Kidney (tissue), 14 donors: ENCODE results near the gene JPH4. TPM values are rescaled to one million over a fixed set of nuclear protein-coding genes. Genes with fewer than 3 reads are reported as not detected.

Experiments used
- DNase-seq, 5 donors: peaks; one replicate each; pipeline ENCODE4 v3.0.0-alpha.2; 2013 to 2020
- FAIRE-seq: peaks from 2 replicates; lab custom pipeline; 2012; peaks lifted over from hg19 to GRCh38; lab: Jason Lieb, UNC
- H3K27ac ChIP-seq, 2 donors: one replicate each; pipeline ENCODE4 v1.7.0; 2013; ENCODE audit warnings: low read depth in 2 of 2, low read length in 2 of 2, inconsistent platforms in 1 of 2
- H3K27me3 ChIP-seq: one replicate; pipeline ENCODE4 v1.7.1; 2013; ENCODE audit warnings: low read length, inconsistent platforms; ENCODE audit not compliant: control insufficient read depth, insufficient read depth
- H3K36me3 ChIP-seq, 3 donors: one replicate each; pipeline versions ENCODE4 v1.7.0 to v1.7.1; 2013; ENCODE audit warnings: low read length in 3 of 3, control low read depth in 1 of 3, inconsistent platforms in 1 of 3; ENCODE audit not compliant: insufficient read depth in 3 of 3, control insufficient read depth in 2 of 3
- H3K4me1 ChIP-seq, 3 donors: one replicate each; pipeline versions ENCODE4 v1.7.0 to v1.7.1; 2013; ENCODE audit warnings: low read length in 3 of 3, inconsistent platforms in 1 of 3, low read depth in 1 of 3; ENCODE audit not compliant: control insufficient read depth in 2 of 3, insufficient read depth in 2 of 3
- H3K4me3 ChIP-seq, 3 donors: one replicate each; pipeline versions ENCODE4 v1.7.0 to v1.8.1; 2013; ENCODE audit warnings: low read length in 3 of 3, control low read depth in 1 of 3, inconsistent platforms in 1 of 3
- H3K9ac ChIP-seq, 3 donors: one replicate each; pipeline versions ENCODE4 v1.7.0 to v1.7.1; 2013; ENCODE audit warnings: low read length in 3 of 3, control low read depth in 1 of 3, inconsistent platforms in 1 of 3
- H3K9me3 ChIP-seq, 3 donors: one replicate each; pipeline versions ENCODE4 v1.7.0 to v1.7.1; 2013; ENCODE audit warnings: low read length in 3 of 3, control low read depth in 1 of 3, inconsistent platforms in 1 of 3; ENCODE audit not compliant: control insufficient read depth in 2 of 3, insufficient read depth in 1 of 3
- intact Hi-C: fragments of 100-400 bp; cut with DNase I; formaldehyde crosslinking; loops from one replicate; pipeline ENCODE4 v1.11.1; 2022
- polyA plus RNA-seq: library from polyadenylated mRNA; stranded (reverse); fragments of 350-450 nt; fragmentation: Illumina TruSeq; extraction: RNeasy Lipid Tissue Mini Kit (QIAGEN cat#74804); gene quantifications from one replicate; pipeline ENCODE4 v1.2.3, GENCODE V29; 2014; ENCODE audit warnings: low read depth, low replicate concordance; ENCODE audit not compliant: insufficient read depth
- total RNA-seq: library from RNA; stranded (reverse); fragmentation: NEBNext Ultra II Directional; extraction: Animal tissue kit (Norgen Biotek cat#: 25700); gene quantifications from one replicate; pipeline ENCODE4 v1.2.1, GENCODE V29; 2021
- TF ChIP-seq, protein P1 (sequence below): IDR thresholded peaks from 3 replicates; pipeline ENCODE4 v1.5.1; 2012; ENCODE audit warnings: mild to moderate bottlenecking, moderate library complexity, borderline replicate concordance; ENCODE audit not compliant: insufficient read depth; ENCODE audit errors: extremely low read depth
- donor health status: control.
- donor health status: control.
- donor health status: control.
- donor health status: control.
- donor health status: control.
- donor health status: DM: yes; HTN: yes; CAD: no.
- donor health status: Normal renal cell carcinoma (clear cell type).

The JPH4 gene
- total and polyA plus RNA-seq, 2 donors from 2014 or later = 3.6 to 7.0 TPM

GRCh38 chr14:23608454-23608853, 29.9 kb upstream of the JPH4 start:
- no peaks in the 10 kb centered on the region for H3K9me3 ChIP-seq
- no peak overlapping the region for H3K27ac ChIP-seq
- H3K36me3 ChIP-seq = no peaks in the 10 kb centered on the region
- no peak overlapping the region for H3K9ac ChIP-seq
- TF ChIP-seq, protein P1, sequence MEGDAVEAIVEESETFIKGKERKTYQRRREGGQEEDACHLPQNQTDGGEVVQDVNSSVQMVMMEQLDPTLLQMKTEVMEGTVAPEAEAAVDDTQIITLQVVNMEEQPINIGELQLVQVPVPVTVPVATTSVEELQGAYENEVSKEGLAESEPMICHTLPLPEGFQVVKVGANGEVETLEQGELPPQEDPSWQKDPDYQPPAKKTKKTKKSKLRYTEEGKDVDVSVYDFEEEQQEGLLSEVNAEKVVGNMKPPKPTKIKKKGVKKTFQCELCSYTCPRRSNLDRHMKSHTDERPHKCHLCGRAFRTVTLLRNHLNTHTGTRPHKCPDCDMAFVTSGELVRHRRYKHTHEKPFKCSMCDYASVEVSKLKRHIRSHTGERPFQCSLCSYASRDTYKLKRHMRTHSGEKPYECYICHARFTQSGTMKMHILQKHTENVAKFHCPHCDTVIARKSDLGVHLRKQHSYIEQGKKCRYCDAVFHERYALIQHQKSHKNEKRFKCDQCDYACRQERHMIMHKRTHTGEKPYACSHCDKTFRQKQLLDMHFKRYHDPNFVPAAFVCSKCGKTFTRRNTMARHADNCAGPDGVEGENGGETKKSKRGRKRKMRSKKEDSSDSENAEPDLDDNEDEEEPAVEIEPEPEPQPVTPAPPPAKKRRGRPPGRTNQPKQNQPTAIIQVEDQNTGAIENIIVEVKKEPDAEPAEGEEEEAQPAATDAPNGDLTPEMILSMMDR = no peak
- no peaks in the 10 kb centered on the region for H3K4me1 ChIP-seq
- no peaks in the 10 kb centered on the region for H3K27me3 ChIP-seq
- H3K4me3 ChIP-seq = no peak overlapping the region
- FAIRE-seq (no peak), DNase-seq (no peak)
- intact Hi-C loops = no loop called here

DNA sequence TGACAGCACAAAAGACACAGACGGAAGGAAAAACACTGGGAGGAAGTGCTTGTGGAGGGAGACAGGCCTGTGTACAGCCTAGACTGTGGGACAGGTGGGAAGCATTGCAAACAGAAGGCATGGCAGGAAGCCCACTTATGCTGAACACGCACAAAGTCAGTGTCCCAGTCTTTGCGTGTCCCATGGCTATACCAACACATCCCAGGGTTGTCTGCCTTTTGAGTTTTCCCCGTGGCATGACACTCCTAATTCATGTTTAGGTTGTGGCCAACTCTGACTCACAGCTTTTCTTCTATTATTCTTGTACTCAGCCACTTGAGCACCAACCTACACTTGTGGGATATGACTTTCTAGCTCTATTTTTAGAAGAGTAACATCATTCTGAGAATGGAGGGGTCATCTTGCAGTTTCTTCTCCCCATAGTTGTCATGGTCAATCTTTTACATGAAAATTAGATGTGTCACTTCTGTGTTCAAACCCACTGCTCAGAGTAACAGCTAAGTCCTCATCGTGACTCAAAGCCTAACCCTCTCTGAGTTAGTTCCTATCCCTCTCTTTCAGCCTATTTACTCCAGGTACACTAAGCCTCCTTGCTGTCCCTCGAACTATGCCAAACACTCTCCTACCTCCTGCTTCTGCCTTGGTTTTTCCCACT, 27.5 kb upstream of the JPH4 start:
- no peak overlapping the region for H3K9ac ChIP-seq
- H3K9me3 ChIP-seq = no peaks in the 10 kb centered on the region
- H3K27ac ChIP-seq = no peak overlapping the region
- DNase-seq (no peak), FAIRE-seq (no peak)
- intact Hi-C loops = no loop called here
- TF ChIP-seq, protein P1 = no peak
- H3K4me1 ChIP-seq = no peaks in the 10 kb centered on the region
- H3K27me3 ChIP-seq = no peaks in the 10 kb centered on the region
- H3K36me3 ChIP-seq = no peaks in the 10 kb centered on the region
- H3K4me3 ChIP-seq = no peak overlapping the region

DNA sequence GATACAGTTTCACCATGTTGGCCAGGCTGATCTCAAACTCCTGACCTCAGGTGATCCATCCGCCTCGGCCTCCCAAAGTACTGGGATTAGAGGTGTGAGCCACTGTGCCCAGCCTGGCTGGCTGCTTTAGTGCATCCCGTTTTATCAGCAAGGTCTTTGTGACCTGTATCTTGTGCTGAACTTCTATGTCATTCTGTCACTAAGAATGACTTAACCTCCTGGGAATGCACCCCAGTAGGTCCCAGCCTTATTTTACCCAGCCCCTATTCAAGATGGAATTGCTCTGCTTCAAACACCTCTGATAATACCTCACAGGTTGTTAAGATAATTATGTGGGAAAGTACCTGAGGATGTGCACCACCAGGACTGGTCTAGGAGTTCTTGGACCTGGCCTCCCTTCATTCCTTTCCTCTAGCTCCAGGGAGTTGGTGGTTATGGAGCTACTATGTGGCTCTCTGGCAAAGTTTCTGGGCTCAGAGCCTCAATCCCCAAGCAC, 26.1 kb upstream of the JPH4 start:
- FAIRE-seq = no peak
- Histone ChIP-seq H3K4me1 (no peaks in the 10 kb centered on the region), H3K36me3 (no peaks in the 10 kb centered on the region), H3K4me3 (no peak overlapping the region), H3K27me3 (no peaks in the 10 kb centered on the region), H3K9ac (no peak overlapping the region), H3K9me3 (no peaks in the 10 kb centered on the region), H3K27ac (no peak overlapping the region)
- no peak for DNase-seq
- intact Hi-C loops = no loop called here
- TF ChIP-seq, protein P1 = no peak
